AG10803 (cell line): ENCODE measurements around the gene PHF21A.
"Not testable (repeated sequence)": the region's sequence is repeated elsewhere in the genome, so short reads cannot be mapped to it uniquely, and the experiment has no call there.

Experiments
- DNase-seq: peaks from one replicate; pipeline ENCODE4 v3.0.0; 2010; ENCODE audit warnings: low read depth
- H3K4me3 ChIP-seq: 2 replicates; pipeline ENCODE4 v1.5.1; 2011; ENCODE audit warnings: mild to moderate bottlenecking, low read length, control low read depth
- CTCF ChIP-seq: conservative IDR thresholded peaks from 2 replicates; pipeline ENCODE4 v1.5.1; 2011; ENCODE audit warnings: mild to moderate bottlenecking, low read length, control low read depth, inconsistent platforms

The PHF21A gene

GRCh38 chr11:46020084-46020599 is 101.1 kb downstream of the PHF21A start:
- H3K4me3 ChIP-seq, result no peak overlapping the region
- DNase-seq, result no peak
- no peak for TF ChIP-seq CTCF

GRCh38 chr11:46018651-46019050 is 102.6 kb downstream of the PHF21A start:
- no peak for DNase-seq
- no peak for TF ChIP-seq CTCF
- H3K4me3 ChIP-seq, result no peak overlapping the region

GRCh38 chr11:46017341-46017740 is 103.9 kb downstream of the PHF21A start:
- H3K4me3 ChIP-seq, result no peak overlapping the region
- no peak for DNase-seq
- TF ChIP-seq CTCF, result no peak

GRCh38 chr11:46015941-46016340 is 105.3 kb downstream of the PHF21A start:
- no peak overlapping the region for H3K4me3 ChIP-seq
- no peak for DNase-seq
- TF ChIP-seq CTCF, result no peak

- not testable (repeated sequence) for DNase-seq, H3K4me3 ChIP-seq
Measured at GRCh38 chr11:46014168-46014567, 107.1 kb downstream of the PHF21A start.

GRCh38 chr11:46012185-46012584 is 109.1 kb downstream of the PHF21A start:
- TF ChIP-seq CTCF, result no peak
- no peak for DNase-seq
- H3K4me3 ChIP-seq, result no peak overlapping the region

- DNase-seq, result no peak
- H3K4me3 ChIP-seq, result no peak overlapping the region
- no peak for TF ChIP-seq CTCF
Measured at GRCh38 chr11:46010100-46010499, 111.2 kb downstream of the PHF21A start.

- peak; percentile 69 for DNase-seq
- no peak overlapping the region for H3K4me3 ChIP-seq
- no peak for TF ChIP-seq CTCF
Measured at GRCh38 chr11:46009647-46010046, 111.6 kb downstream of the PHF21A start.
